Fibroblast of lung (primary cell): ENCODE data around the gene YIPF5. TPM values are rescaled to one million over a fixed set of nuclear protein-coding genes. Genes with fewer than 3 reads are reported as not detected.

ENCODE experiments used
- DNase-seq, 2 donors: peaks; one replicate each; pipeline versions ENCODE4 v3.0.0 to v3.0.0-alpha.2; 2010; ENCODE audit warnings: low read depth in 2 of 2
- H2AFZ ChIP-seq: 2 replicates; pipeline ENCODE4 v1.5.1; 2012; ENCODE audit warnings: low read length, control low read depth, inconsistent platforms
- H3K27ac ChIP-seq: 2 replicates; pipeline ENCODE4 v1.5.1; 2011; ENCODE audit warnings: low read length, control low read depth; ENCODE audit not compliant: insufficient read depth
- H3K27me3 ChIP-seq: 2 replicates; pipeline ENCODE4 v1.5.1; 2011; ENCODE audit warnings: mild to moderate bottlenecking, low read length; ENCODE audit not compliant: control insufficient read depth, insufficient read depth
- H3K36me3 ChIP-seq: 2 replicates; pipeline ENCODE4 v1.5.1; 2011; ENCODE audit warnings: low read length; ENCODE audit not compliant: control insufficient read depth, insufficient read depth
- H3K4me1 ChIP-seq: 2 replicates; pipeline ENCODE4 v1.5.1; 2011; ENCODE audit warnings: low read length; ENCODE audit not compliant: control insufficient read depth, insufficient read depth; ENCODE audit errors: extremely low read depth
- H3K4me2 ChIP-seq: 2 replicates; pipeline ENCODE4 v1.5.1; 2011; ENCODE audit warnings: low read length, control low read depth; ENCODE audit not compliant: insufficient read depth; ENCODE audit errors: extremely low read depth
- H3K4me3 ChIP-seq, 4 experiments: fragments of 200-600 bp in 1 of 4; sonication (generic) in 1 of 4; replicated peaks in 1 of 4; 2 replicates each; pipeline ENCODE4 v1.5.1; 2011 to 2016; ENCODE audit warnings: low read length in 4 of 4, low read depth in 3 of 4, mild to moderate bottlenecking in 3 of 4, control low read depth in 2 of 4, inconsistent platforms in 1 of 4, mixed read lengths in 1 of 4; ENCODE audit not compliant: insufficient read depth in 1 of 4; ENCODE audit errors: control extremely low read depth in 1 of 4
- H3K79me2 ChIP-seq: 2 replicates; pipeline ENCODE4 v1.5.1; 2012; ENCODE audit warnings: mild to moderate bottlenecking, low read length, inconsistent platforms; ENCODE audit not compliant: control insufficient read depth, insufficient read depth
- H3K9ac ChIP-seq: 2 replicates; pipeline ENCODE4 v1.5.1; 2011; ENCODE audit warnings: mild to moderate bottlenecking, low read length, control low read depth; ENCODE audit not compliant: insufficient read depth
- H3K9me3 ChIP-seq: 2 replicates; pipeline ENCODE4 v1.5.1; 2012; ENCODE audit warnings: low read depth, low read length; ENCODE audit not compliant: control insufficient read depth, insufficient read depth
- H4K20me1 ChIP-seq: 2 replicates; pipeline ENCODE4 v1.5.1; 2011; ENCODE audit warnings: low read length; ENCODE audit not compliant: control insufficient read depth, insufficient read depth; ENCODE audit errors: extremely low read depth
- EZH2 ChIP-seq: IDR thresholded peaks from 2 replicates; pipeline ENCODE4 v1.5.1; 2012; ENCODE audit warnings: low read length, control low read depth, mild to moderate bottlenecking; ENCODE audit errors: missing control alignments
- polyA plus RNA-seq, 2 donors: library from polyadenylated mRNA; depleted of rRNA in 1 of 2; stranded (reverse) in 1 of 2; unstranded in 1 of 2; fragments of >200 nt; gene quantifications; 2 replicates each; pipeline ENCODE4 v1.2.1, GENCODE V29; 2011 to 2012; ENCODE audit warnings: missing spikeins in 1 of 2
- total RNA-seq: library from RNA; depleted of rRNA; stranded (reverse); fragments of >200 nt; gene quantifications from 2 replicates; pipeline ENCODE4 v1.2.1, GENCODE V29; 2014
- TF ChIP-seq, protein P1 (sequence below), 2 donors: IDR thresholded peaks in 1 of 2; conservative IDR thresholded peaks in 1 of 2; 1 replicate in 1 of 2; 2 replicates in 1 of 2; pipeline ENCODE4 v1.5.1; 2011 to 2012; ENCODE audit warnings: low read length in 2 of 2, control low read depth in 1 of 2, inconsistent platforms in 1 of 2, low read depth in 1 of 2, mild to moderate bottlenecking in 1 of 2

Gene YIPF5
- total and polyA plus RNA-seq, 2 donors (not counting 1 experiment from before 2014, with no cell fraction given), result 83.2 to 175 TPM

DNA sequence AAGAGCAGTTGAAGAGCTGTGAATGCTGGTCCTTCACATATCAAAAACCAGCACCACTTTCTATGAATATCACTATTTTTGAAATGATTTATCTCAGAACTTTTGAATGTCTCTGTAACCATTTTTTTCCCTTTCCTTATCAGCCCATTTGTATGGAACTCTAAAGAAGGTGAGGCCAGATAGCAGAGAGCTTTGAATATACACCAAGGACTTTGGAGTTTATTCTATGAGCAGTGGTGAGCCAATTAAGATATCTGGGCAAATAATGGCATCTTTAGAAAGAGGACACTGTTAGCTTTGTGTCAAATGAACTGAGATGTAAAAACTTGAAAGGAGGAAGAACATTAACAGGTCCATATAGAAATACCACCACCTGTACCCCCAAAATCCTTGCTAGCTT lies 22.2 kb upstream of the YIPF5 start:
- DNase-seq, result no peak
- H3K9ac ChIP-seq, result no peak overlapping the region
- no peaks in the 10 kb centered on the region for H4K20me1 ChIP-seq
- H2AFZ ChIP-seq, result no peak overlapping the region
- no peaks in the 10 kb centered on the region for H3K27me3 ChIP-seq
- no peaks in the 10 kb centered on the region for H3K36me3 ChIP-seq
- no peak overlapping the region for H3K4me3 ChIP-seq
- no peak for TF ChIP-seq EZH2
- TF ChIP-seq, protein P1, sequence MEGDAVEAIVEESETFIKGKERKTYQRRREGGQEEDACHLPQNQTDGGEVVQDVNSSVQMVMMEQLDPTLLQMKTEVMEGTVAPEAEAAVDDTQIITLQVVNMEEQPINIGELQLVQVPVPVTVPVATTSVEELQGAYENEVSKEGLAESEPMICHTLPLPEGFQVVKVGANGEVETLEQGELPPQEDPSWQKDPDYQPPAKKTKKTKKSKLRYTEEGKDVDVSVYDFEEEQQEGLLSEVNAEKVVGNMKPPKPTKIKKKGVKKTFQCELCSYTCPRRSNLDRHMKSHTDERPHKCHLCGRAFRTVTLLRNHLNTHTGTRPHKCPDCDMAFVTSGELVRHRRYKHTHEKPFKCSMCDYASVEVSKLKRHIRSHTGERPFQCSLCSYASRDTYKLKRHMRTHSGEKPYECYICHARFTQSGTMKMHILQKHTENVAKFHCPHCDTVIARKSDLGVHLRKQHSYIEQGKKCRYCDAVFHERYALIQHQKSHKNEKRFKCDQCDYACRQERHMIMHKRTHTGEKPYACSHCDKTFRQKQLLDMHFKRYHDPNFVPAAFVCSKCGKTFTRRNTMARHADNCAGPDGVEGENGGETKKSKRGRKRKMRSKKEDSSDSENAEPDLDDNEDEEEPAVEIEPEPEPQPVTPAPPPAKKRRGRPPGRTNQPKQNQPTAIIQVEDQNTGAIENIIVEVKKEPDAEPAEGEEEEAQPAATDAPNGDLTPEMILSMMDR (conservative IDR thresholded peaks at IDR 0.05 in 1 of 2, IDR thresholded peaks at IDR 0.05 in 1 of 2; ENCODE audit: low read depth in 1 of 2, low read length in 2 of 2), result no peak
- no peaks in the 10 kb centered on the region for H3K79me2 ChIP-seq
- no peak overlapping the region for H3K27ac ChIP-seq
- peaks cover 6% of the 10 kb centered on the region for H3K4me1 ChIP-seq
- no peak overlapping the region for H3K4me2 ChIP-seq
- no peaks in the 10 kb centered on the region for H3K9me3 ChIP-seq

DNA sequence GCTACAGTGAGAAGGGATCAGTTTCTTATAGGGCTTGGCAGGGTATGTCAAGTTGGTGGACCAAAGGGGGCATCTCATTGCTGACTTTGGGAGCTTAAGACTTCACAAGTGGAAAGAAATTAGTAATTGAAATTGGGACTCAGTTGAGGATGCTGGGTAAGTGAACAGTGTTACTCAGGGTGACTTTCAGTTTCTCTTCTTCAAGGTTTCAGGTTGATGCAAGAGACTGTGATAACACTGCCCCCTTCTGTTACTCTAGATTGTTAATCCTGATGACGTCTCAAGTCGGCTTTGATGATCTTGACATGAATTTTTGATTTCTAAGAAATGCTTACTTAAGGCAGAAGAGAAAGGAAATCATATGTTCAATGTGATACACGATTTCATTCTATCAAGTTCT lies 21.5 kb upstream of the YIPF5 start:
- Histone ChIP-seq H3K9me3 (no peaks in the 10 kb centered on the region), H3K4me3 (no peak overlapping the region), H4K20me1 (no peaks in the 10 kb centered on the region), H3K27me3 (no peaks in the 10 kb centered on the region), H3K4me2 (peak overlapping the region; percentile 70), H3K79me2 (no peaks in the 10 kb centered on the region), H3K4me1 (peaks cover 9% of the 10 kb centered on the region), H3K27ac (no peak overlapping the region), H3K36me3 (no peaks in the 10 kb centered on the region), H3K9ac (no peak overlapping the region), H2AFZ (peak overlapping the region; percentile 63)
- DNase-seq, result peak; percentile 73 to 82
- TF ChIP-seq, protein P1 (conservative IDR thresholded peaks at IDR 0.05 in 1 of 2, IDR thresholded peaks at IDR 0.05 in 1 of 2; ENCODE audit: low read depth in 1 of 2, low read length in 2 of 2), result peak; percentile 48 to 53
- no peak for TF ChIP-seq EZH2

DNA sequence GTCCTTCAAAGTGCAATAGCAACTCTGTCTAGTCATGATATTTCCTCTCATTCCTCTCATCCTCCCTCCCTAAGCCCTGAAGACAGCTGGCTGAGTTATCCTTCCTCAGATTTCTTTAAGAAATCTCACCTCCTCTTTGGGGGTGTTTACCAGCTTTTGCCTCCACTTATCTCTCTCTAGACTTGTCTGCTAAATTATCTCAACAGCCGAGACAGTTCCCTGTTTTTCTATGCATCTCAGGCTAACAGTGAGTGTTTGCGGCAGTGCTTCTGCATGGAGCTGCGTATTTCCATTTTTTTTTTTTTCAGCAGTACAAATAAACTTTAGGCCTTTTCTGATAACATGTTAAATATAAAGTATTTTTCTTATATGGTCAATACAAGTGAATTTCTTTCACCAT lies 21.1 kb upstream of the YIPF5 start:
- Histone ChIP-seq H2AFZ (no peak overlapping the region), H3K9me3 (no peaks in the 10 kb centered on the region), H3K4me2 (peak overlapping the region; percentile 70), H3K27ac (no peak overlapping the region), H3K36me3 (no peaks in the 10 kb centered on the region), H3K9ac (no peak overlapping the region), H3K4me1 (peaks cover 9% of the 10 kb centered on the region), H4K20me1 (no peaks in the 10 kb centered on the region), H3K4me3 (no peak overlapping the region), H3K79me2 (no peaks in the 10 kb centered on the region), H3K27me3 (no peaks in the 10 kb centered on the region)
- no peak for TF ChIP-seq EZH2
- TF ChIP-seq, protein P1 (conservative IDR thresholded peaks at IDR 0.05 in 1 of 2, IDR thresholded peaks at IDR 0.05 in 1 of 2; ENCODE audit: low read depth in 1 of 2, low read length in 2 of 2), result no peak
- DNase-seq, result no peak
